Adrenal gland (tissue), 12 donors: Measurements from ENCODE around the gene MDFI. TPM values are rescaled to one million over a fixed set of nuclear protein-coding genes. Genes with fewer than 3 reads are reported as not detected.

Source experiments
- DNase-seq, 7 donors: peaks; one replicate each; pipeline ENCODE4 v3.0.0-alpha.2; 2019 to 2020
- H3K27ac ChIP-seq, 5 donors: fragments of 200-600 bp; sonication (generic) in 4 of 5; 1 replicate in 3 of 5; 2 replicates in 2 of 5; pipeline versions ENCODE4 v1.5.1 to v1.8.0; 2016 to 2020; ENCODE audit warnings: mild to moderate bottlenecking in 1 of 5
- H3K27me3 ChIP-seq: fragments of 200-600 bp; 2 replicates; pipeline ENCODE4 v1.8.0; 2021
- H3K36me3 ChIP-seq, 2 donors: fragments of 200-600 bp; replicated peaks in 1 of 2; 1 replicate in 1 of 2; 2 replicates in 1 of 2; pipeline versions ENCODE4 v1.5.1 to v1.8.0; 2018 to 2022
- H3K4me1 ChIP-seq, 2 donors: fragments of 200-600 bp; replicated peaks in 1 of 2; 1 replicate in 1 of 2; 2 replicates in 1 of 2; pipeline versions ENCODE4 v1.5.1 to v1.8.0; 2018 to 2021
- H3K4me3 ChIP-seq, 4 donors: fragments of 200-600 bp; sonication (generic) in 3 of 4; one replicate each; pipeline ENCODE4 v1.5.1; 2016 to 2018
- H3K9me3 ChIP-seq, 3 donors: fragments of 200-600 bp; sonication (generic) in 1 of 3; replicated peaks in 1 of 3; 1 replicate in 2 of 3; 2 replicates in 1 of 3; pipeline versions ENCODE4 v1.5.1 to v1.8.0; 2016 to 2021
- POLR2A ChIP-seq, 2 donors: fragments of 450-650 bp; IDR thresholded peaks; one replicate each; pipeline ENCODE4 v1.6.1; 2017; ENCODE audit warnings: antibody characterized with exemption in 2 of 2, mild to moderate bottlenecking in 2 of 2, moderate library complexity in 1 of 2
- WGBS, 4 donors: extraction: QIAGEN DNeasy Blood & Tissue Kit in 2 of 4; methylation state at CpG; one replicate each; pipeline versions ENCODE4 v1.1.5 to v1.1.7; 2013 to 2017; 5-methylcytosine and 5-hydroxymethylcytosine counted together
- intact Hi-C, 2 donors: fragments of 100-400 bp; cut with DNase I; formaldehyde crosslinking; loops; one replicate each; pipeline versions ENCODE4 v1.14.1 to v1.15.0; 2022 to 2023
- polyA plus RNA-seq, 3 donors: library from polyadenylated mRNA; stranded (reverse); fragments of 200-250 nt in 2 of 3; fragments of 350-450 nt in 1 of 3; fragmentation: Illumina TruSeq in 1 of 3; extraction: RNeasy Lipid Tissue Mini Kit (QIAGEN cat#74804) in 1 of 3; gene quantifications; one replicate each; pipeline ENCODE4 v1.2.3, GENCODE V29; 2013 to 2014
- total RNA-seq, 9 donors: library from RNA; depleted of rRNA in 4 of 9; stranded (reverse); fragments of >200 nt in 4 of 9; fragments of 120-200 nt in 1 of 9; fragmentation: NEBNext Ultra II Directional in 1 of 9; extraction: Animal tissue kit (Norgen Biotek cat#: 25700) in 1 of 9; gene quantifications; one replicate each; pipeline versions ENCODE4 v1.1.0 to v1.2.4, GENCODE V29; 2013 to 2023
- TF ChIP-seq, protein P1 (sequence below), 6 experiments: fragments of 450-650 bp in 4 of 6; fragments of 200-600 bp in 2 of 6; sonication (generic) in 1 of 6; IDR thresholded peaks; 1 replicate in 5 of 6; 2 replicates in 1 of 6; pipeline versions ENCODE4 v1.5.1 to v1.8.0; 2016 to 2021; ENCODE audit warnings: antibody characterized with exemption in 6 of 6, mild to moderate bottlenecking in 2 of 6, moderate library complexity in 1 of 6
- donor health status: healthy with polysubstance abuse.
- donor health status: Bipolar disorder and iron deficiency.
- donor health status: DM: yes; HTN: yes; CAD: no.
- donor health status: DM: no; HTN: no; CAD: no.
- donor health status: DM: no; HTN: no; CAD: no.
- donor health status: DM: yes; HTN: yes; CAD: no.

Gene MDFI
- total and polyA plus RNA-seq, 12 donors = 0.44 to 26.6 (median 11.7) TPM

DNA sequence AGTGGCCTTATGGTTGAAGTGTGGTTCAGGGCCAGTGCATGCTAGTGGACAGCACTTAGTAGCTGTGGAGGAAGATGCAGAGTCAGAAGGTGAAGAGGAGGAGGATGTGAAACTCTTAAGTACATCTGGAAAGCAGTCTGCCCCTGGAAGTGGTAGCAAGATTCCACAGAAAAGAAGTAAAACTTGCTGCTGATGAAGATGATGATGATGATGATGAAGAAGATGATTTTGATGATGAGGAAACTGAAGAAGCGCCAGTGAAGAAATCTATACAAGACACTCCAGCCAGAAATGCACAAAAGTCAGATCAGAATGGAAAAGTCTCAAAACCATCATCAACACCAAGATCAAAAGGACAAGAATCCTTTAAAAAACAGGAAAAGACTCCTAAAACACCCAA lies 28.9 kb downstream of the MDFI start:
- no peaks in the 10 kb centered on the region for H3K9me3 ChIP-seq
- intact Hi-C loops = no loop called here
- TF ChIP-seq POLR2A (IDR thresholded peaks at IDR 0.05) = no peak
- TF ChIP-seq, protein P1, sequence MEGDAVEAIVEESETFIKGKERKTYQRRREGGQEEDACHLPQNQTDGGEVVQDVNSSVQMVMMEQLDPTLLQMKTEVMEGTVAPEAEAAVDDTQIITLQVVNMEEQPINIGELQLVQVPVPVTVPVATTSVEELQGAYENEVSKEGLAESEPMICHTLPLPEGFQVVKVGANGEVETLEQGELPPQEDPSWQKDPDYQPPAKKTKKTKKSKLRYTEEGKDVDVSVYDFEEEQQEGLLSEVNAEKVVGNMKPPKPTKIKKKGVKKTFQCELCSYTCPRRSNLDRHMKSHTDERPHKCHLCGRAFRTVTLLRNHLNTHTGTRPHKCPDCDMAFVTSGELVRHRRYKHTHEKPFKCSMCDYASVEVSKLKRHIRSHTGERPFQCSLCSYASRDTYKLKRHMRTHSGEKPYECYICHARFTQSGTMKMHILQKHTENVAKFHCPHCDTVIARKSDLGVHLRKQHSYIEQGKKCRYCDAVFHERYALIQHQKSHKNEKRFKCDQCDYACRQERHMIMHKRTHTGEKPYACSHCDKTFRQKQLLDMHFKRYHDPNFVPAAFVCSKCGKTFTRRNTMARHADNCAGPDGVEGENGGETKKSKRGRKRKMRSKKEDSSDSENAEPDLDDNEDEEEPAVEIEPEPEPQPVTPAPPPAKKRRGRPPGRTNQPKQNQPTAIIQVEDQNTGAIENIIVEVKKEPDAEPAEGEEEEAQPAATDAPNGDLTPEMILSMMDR (IDR thresholded peaks at IDR 0.05) = no peak
- no peaks in the 10 kb centered on the region for H3K27me3 ChIP-seq
- no peaks in the 10 kb centered on the region for H3K4me1 ChIP-seq
- H3K4me3 ChIP-seq = no peak overlapping the region
- 82 to 96% (median 95%) methylated on average over 1 of the region's 1 CpG for WGBS, 4 donors
- no peaks in the 10 kb centered on the region for H3K36me3 ChIP-seq
- H3K27ac ChIP-seq = no peak overlapping the region
- DNase-seq = no peak

DNA sequence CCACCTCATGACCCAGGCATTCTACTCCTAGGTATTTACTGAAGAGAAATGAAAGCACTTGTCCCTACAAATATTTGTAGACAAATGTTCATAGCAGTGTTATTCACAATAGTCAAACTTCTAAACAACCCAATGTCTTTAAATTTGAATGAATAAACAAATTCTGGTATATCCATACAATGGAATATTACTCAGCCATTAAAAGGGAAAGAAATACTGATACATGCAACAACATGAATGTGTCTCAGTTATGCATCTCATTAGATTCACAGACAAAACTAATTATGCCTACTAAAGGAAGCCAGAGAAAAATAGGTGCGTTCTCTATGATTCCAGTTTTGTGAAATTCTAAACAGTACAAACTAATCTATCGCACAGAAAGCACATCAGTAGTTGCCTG lies 30.7 kb downstream of the MDFI start:
- WGBS, 4 donors = 82 to 94% (median 89%) methylated on average over 2 of the region's 2 CpGs
- intact Hi-C loops = no loop called here
- no peak overlapping the region for H3K4me3 ChIP-seq
- H3K27me3 ChIP-seq = no peaks in the 10 kb centered on the region
- no peaks in the 10 kb centered on the region for H3K4me1 ChIP-seq
- no peaks in the 10 kb centered on the region for H3K36me3 ChIP-seq
- no peak for TF ChIP-seq POLR2A (IDR thresholded peaks at IDR 0.05)
- TF ChIP-seq, protein P1 (IDR thresholded peaks at IDR 0.05) = no peak
- H3K9me3 ChIP-seq = no peaks in the 10 kb centered on the region
- DNase-seq = no peak
- H3K27ac ChIP-seq = no peak overlapping the region

DNA sequence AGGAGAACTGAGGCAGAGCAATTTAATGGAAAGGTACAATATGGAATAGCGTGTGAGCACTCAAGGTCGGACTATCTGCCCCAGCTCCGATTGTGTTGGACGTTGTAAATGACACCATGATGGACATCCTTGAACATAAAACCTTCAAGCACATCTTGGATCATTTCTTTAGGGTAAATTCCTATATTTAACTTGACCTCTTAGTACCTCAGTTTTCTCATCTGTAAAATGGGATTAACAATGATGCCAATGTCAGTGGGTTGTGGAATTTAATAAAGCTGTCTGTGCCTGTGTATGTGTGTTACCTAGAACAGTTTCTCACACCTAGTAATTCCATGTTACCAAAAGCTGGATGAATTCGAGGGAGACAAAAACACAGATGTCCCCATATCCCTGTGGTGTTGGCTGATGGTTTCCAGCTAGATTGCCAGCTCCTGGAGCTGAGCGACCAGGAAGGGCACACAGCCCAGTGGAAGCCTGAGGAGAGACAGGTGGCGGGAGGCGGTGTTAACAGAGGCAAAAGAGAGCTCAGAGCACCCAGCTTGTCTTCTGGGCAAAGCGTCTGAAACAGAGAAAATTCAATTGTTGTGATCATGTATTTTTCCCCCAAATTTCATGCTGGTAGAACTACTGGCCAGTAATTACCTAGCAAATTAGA lies 32.6 kb downstream of the MDFI start:
- intact Hi-C loops = no loop called here
- H3K4me1 ChIP-seq = no peaks in the 10 kb centered on the region
- DNase-seq = no peak
- 73 to 79% (median 77%) methylated on average over 9 of the region's 9 CpGs for WGBS, 4 donors
- H3K27ac ChIP-seq = no peak overlapping the region
- no peak overlapping the region for H3K4me3 ChIP-seq
- no peaks in the 10 kb centered on the region for H3K27me3 ChIP-seq
- no peak for TF ChIP-seq POLR2A (IDR thresholded peaks at IDR 0.05)
- TF ChIP-seq, protein P1 (IDR thresholded peaks at IDR 0.05) = no peak
- no peaks in the 10 kb centered on the region for H3K9me3 ChIP-seq
- no peaks in the 10 kb centered on the region for H3K36me3 ChIP-seq

DNA sequence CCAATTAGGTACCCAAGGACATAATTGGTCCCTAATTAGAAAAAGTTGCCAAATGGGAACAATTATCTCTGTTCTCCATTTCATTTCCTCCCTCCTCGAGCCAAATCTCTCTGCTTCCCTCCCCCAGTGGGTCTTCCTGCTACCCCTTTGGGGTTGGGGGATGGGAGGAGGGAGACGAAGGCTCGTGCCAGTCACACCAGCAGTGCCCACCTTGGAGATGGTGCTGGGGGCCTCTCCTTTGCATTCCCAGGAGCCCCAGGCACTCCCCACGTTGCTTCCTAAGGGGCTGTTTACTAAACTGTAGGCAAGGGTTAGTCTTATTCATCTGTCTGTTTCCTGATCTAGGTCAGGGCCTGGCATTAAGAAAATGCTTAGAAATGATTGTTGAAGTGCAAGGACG lies 33.1 kb downstream of the MDFI start:
- Histone ChIP-seq H3K27me3 (no peaks in the 10 kb centered on the region), H3K4me3 (no peak overlapping the region), H3K27ac (no peak overlapping the region), H3K9me3 (no peaks in the 10 kb centered on the region), H3K36me3 (no peaks in the 10 kb centered on the region), H3K4me1 (no peaks in the 10 kb centered on the region)
- no peak for DNase-seq
- 41 to 50% (median 46%) methylated on average over 5 of the region's 5 CpGs for WGBS, 4 donors
- intact Hi-C loops = no loop called here
- no peak for TF ChIP-seq POLR2A (IDR thresholded peaks at IDR 0.05)
- TF ChIP-seq, protein P1 (IDR thresholded peaks at IDR 0.05) = no peak
